ENCODE measurements around the gene CRELD2.
A peak's percentile ranks its signal among the peaks of the same experiment; 100 is the strongest.
"Not testable (repeated sequence)": the region's sequence is repeated elsewhere in the genome, so short reads cannot be mapped to it uniquely, and the experiment has no call there.

The CRELD2 gene

GRCh38 chr22:49945042-49945794 lies 26.8 kb downstream of the CRELD2 start:
- DNase-seq (ENCODE audit: low read depth in 2 of 2), result not testable (repeated sequence)

- DNase-seq (ENCODE audit: low read depth in 2 of 2), result no peak
Observed at GRCh38 chr22:49946612-49947295, 28.3 kb downstream of the CRELD2 start.

GRCh38 chr22:49947296-49947622 lies 28.8 kb downstream of the CRELD2 start:
- no peak for DNase-seq (ENCODE audit: low read depth in 2 of 2)

GRCh38 chr22:49948116-49948957 lies 29.9 kb downstream of the CRELD2 start:
- DNase-seq (ENCODE audit: low read depth in 2 of 2), result no peak

- no peak for DNase-seq (ENCODE audit: low read depth in 2 of 2)
Observed at GRCh38 chr22:49948958-49949913, 30.8 kb downstream of the CRELD2 start.

GRCh38 chr22:49949914-49950292 lies 31.5 kb downstream of the CRELD2 start:
- DNase-seq (ENCODE audit: low read depth in 2 of 2), result no peak

GRCh38 chr22:49950396-49950994 lies 32.1 kb downstream of the CRELD2 start:
- DNase-seq (ENCODE audit: low read depth in 2 of 2), result no peak

GRCh38 chr22:49951000-49951677 lies 32.7 kb downstream of the CRELD2 start:
- no peak for DNase-seq (ENCODE audit: low read depth in 2 of 2)

- no peak for DNase-seq (ENCODE audit: low read depth in 2 of 2)
Observed at GRCh38 chr22:49951678-49951985, 33.2 kb downstream of the CRELD2 start.

- DNase-seq (ENCODE audit: low read depth in 2 of 2), result peak; percentile 80 to 84
Observed at GRCh38 chr22:49951986-49952896, 33.8 kb downstream of the CRELD2 start.

GRCh38 chr22:49953027-49953679 lies 34.7 kb downstream of the CRELD2 start:
- DNase-seq (ENCODE audit: low read depth in 2 of 2), result no peak

- no peak for DNase-seq (ENCODE audit: low read depth in 2 of 2)
Observed at GRCh38 chr22:49953680-49954344, 35.4 kb downstream of the CRELD2 start.

- DNase-seq (ENCODE audit: low read depth in 2 of 2), result no peak
Observed at GRCh38 chr22:49954354-49954753, 35.9 kb downstream of the CRELD2 start.

- no peak for DNase-seq (ENCODE audit: low read depth in 2 of 2)
Observed at GRCh38 chr22:49954991-49955580, 36.7 kb downstream of the CRELD2 start.

GRCh38 chr22:49955581-49956417 lies 37.4 kb downstream of the CRELD2 start:
- no peak for DNase-seq (ENCODE audit: low read depth in 2 of 2)

- no peak for DNase-seq (ENCODE audit: low read depth in 2 of 2)
Observed at GRCh38 chr22:49956418-49956770, 38.0 kb downstream of the CRELD2 start.

Data from fibroblast of skin of left quadriceps (primary cell).